ENCODE measurements around the gene NRP1.
A peak's percentile ranks its signal among the peaks of the same experiment; 100 is the strongest.

Gene NRP1

GRCh38 chr10:33329178-33329577 lies 5.3 kb downstream of the NRP1 start:
- intact Hi-C loops (cut with DNase I), result no loop called here

GRCh38 chr10:33328253-33328652 lies 6.2 kb downstream of the NRP1 start:
- intact Hi-C loops (cut with DNase I), result no loop called here

More at GRCh38 chr10:33329178-33329577, 5.3 kb downstream of the NRP1 start:
- no peak for DNase-seq

GRCh38 chr10:33327751-33328150 lies 6.7 kb downstream of the NRP1 start:
- no peak for DNase-seq
- intact Hi-C loops (cut with DNase I), result no loop called here

More at GRCh38 chr10:33328253-33328652, 6.2 kb downstream of the NRP1 start:
- DNase-seq, result no peak

GRCh38 chr10:33326933-33327332 lies 7.5 kb downstream of the NRP1 start:
- intact Hi-C loops (cut with DNase I), result no loop called here
- DNase-seq, result no peak

- intact Hi-C loops (cut with DNase I), result no loop called here
- DNase-seq, result no peak
These were observed 8.5 kb downstream of the NRP1 start for GRCh38 chr10:33325929-33326328.

GRCh38 chr10:33323721-33324120 lies 10.7 kb downstream of the NRP1 start:
- no peak for DNase-seq
- intact Hi-C loops (cut with DNase I), result no loop called here

- DNase-seq, result no peak
- intact Hi-C loops (cut with DNase I), result no loop called here
These were observed 13.0 kb downstream of the NRP1 start for GRCh38 chr10:33321516-33321915.

GRCh38 chr10:33320288-33320687 lies 14.2 kb downstream of the NRP1 start:
- intact Hi-C loops (cut with DNase I), result no loop called here
- DNase-seq, result no peak

GRCh38 chr10:33315891-33316290 lies 18.6 kb downstream of the NRP1 start:
- no peak for DNase-seq
- intact Hi-C loops (cut with DNase I), result no loop called here

GRCh38 chr10:33314811-33315561 lies 19.5 kb downstream of the NRP1 start:
- DNase-seq, result no peak
- intact Hi-C loops (cut with DNase I), result no loop called here

- no peak for DNase-seq
- intact Hi-C loops (cut with DNase I), result no loop called here
These were observed 22.8 kb downstream of the NRP1 start for GRCh38 chr10:33311640-33312039.

GRCh38 chr10:33310853-33311252 lies 23.6 kb downstream of the NRP1 start:
- intact Hi-C loops (cut with DNase I), result no loop called here
- no peak for DNase-seq

GRCh38 chr10:33309406-33309805 lies 25.1 kb downstream of the NRP1 start:
- no peak for DNase-seq
- intact Hi-C loops (cut with DNase I), result no loop called here

- no peak for DNase-seq
- intact Hi-C loops (cut with DNase I), result no loop called here
These were observed 26.6 kb downstream of the NRP1 start for GRCh38 chr10:33307835-33308234.

- intact Hi-C loops (cut with DNase I), result no loop called here
- no peak for DNase-seq
These were observed 27.6 kb downstream of the NRP1 start for GRCh38 chr10:33306701-33307519.

- intact Hi-C loops (cut with DNase I), result no loop called here
- no peak for DNase-seq
These were observed 28.3 kb downstream of the NRP1 start for GRCh38 chr10:33306126-33306525.

- no peak for DNase-seq
- intact Hi-C loops (cut with DNase I), result no loop called here
These were observed 29.8 kb downstream of the NRP1 start for GRCh38 chr10:33304423-33305225.

- no peak for DNase-seq
These were observed 30.5 kb downstream of the NRP1 start for GRCh38 chr10:33303988-33304387.

GRCh38 chr10:33302208-33302829 lies 32.1 kb downstream of the NRP1 start:
- DNase-seq, result peak in 4 of 42 donors; percentile 6 to 49 (median 16)
- intact Hi-C loops (cut with DNase I), result no loop called here

More at GRCh38 chr10:33303988-33304387, 30.5 kb downstream of the NRP1 start:
- intact Hi-C loops (cut with DNase I), result no loop called here
